GM18909 (cell line): ENCODE measurements around the gene HCRT.
"Not testable (repeated sequence)": the region's sequence is repeated elsewhere in the genome, so short reads cannot be mapped to it uniquely, and the experiment has no call there.

ENCODE experiments used
- ATAC-seq: cut with Tn5 transposase; IDR thresholded peaks from one replicate; pipeline ENCODE4 v1.9.1; 2021; ENCODE audit warnings: mild to moderate bottlenecking; ENCODE audit not compliant: unreplicated experiment, poor library complexity

Gene HCRT

GRCh38 chr17:42146911-42147607 is 38.2 kb downstream of the HCRT start:
- ATAC-seq, result no peak

GRCh38 chr17:42143138-42143537 is 42.1 kb downstream of the HCRT start:
- not testable (repeated sequence) for ATAC-seq

DNA sequence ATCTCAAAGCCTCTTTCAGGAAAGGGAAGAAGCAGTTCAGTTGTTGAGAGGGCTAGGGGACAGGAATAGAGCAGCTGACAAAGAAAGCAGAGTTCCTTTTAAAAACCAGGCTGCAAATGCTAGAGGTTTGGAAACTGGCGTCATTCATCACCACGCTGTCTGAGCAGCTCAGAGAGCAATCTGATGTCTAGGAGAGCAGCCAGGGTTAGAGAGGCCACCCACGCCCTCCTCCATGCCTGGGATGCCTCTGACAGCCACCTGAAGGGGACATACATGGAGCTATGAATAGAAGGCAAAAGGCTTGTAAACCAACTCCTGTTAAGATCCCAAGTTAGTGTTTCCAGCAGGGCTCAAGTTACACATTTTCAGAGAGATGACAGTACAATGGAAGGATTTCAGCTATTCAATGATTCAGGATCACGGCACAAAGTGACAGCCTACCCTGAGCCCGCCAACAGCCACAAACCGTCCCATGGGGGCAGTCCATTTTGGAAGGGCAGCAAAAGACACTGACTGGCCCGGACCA is 42.8 kb downstream of the HCRT start:
- no peak for ATAC-seq

GRCh38 chr17:42141382-42141781 is 43.9 kb downstream of the HCRT start:
- ATAC-seq, result no peak

- ATAC-seq, result not testable (repeated sequence)
Measured at GRCh38 chr17:42140690-42141089, 44.6 kb downstream of the HCRT start.

DNA sequence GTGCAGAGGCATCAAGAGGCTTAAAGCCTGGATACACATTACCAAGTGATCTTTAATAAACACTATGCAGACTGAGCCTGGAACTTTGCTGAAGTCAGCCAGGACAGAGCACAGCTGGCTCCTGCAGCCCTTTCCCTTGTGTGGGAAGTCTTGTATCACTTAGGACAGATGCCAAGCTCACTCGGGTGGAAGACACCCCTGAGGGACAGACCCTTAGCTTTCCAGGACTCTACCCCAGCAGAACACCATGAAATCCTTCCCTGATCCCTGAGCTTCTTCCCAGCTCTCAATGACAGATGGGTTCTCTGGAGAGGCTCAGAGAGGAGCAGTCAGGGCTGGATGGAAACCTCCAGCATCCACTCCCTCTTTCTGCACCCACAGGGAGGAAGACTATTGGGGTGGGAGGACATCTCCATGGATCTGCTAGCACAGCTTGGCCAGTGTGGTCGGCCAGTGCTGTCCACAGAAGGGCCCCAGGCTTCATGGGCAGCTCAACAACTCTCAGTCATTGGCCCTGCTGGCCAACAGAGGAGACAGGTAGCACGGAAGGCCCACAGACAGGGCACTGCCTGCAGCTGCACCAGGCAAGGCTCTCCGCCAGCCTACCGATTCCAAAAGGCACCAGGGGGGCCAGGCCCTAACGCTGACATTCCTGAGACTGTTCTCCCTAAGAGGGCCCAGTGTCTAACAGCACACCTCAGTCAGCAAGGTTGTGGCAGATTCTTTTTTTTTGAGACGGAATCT is 46.3 kb downstream of the HCRT start:
- no peak for ATAC-seq

- no peak for ATAC-seq
Measured at GRCh38 chr17:42136654-42137051, 48.6 kb downstream of the HCRT start.

DNA sequence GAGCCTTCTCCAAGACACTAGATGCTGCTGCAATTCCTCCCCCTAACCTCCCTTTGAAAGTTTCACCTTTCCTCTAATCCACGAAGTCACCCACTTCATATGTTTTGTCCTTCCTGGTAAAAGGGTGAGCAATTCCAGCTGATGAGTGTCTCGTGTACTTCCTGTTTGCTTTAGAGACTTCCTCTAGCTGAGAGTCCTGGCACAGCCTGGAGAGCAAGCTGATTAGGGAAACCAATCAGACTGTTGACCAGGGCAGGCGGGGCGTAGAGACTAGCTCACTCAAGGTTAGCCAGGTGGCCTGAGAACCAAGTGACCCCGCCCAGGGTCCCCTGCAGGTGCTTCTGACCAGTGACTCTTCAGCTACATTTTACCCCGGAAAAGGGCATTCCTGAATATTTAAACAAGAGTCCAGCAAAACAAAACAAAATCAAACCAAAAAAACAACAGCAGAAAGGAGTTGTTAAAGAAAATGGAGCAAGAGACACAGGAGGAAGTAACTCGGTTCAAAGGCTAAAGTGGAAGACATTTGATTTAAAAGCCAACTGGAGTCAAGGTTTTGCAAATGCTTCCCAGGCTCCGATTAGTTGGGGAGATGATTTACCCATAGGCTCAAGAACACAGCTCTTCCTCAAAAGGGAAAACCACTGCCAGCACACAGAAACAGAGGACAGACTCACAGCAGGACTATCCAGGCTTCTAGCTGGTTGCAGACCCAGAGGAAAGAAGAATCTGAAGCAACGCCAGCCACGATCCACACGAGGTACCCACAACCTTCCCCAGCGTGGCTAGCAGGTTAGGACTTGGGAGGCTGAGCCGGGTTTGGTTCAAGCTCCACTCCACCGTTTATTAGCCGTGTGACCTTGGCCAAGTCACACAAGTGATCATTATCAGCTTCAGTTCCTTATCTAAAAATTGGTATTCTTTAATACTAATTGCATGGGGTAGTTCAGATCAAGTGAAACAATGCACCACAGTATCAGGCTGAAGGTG is 49.3 kb downstream of the HCRT start:
- no peak for ATAC-seq

GRCh38 chr17:42135151-42135550 is 50.1 kb downstream of the HCRT start:
- ATAC-seq, result no peak
